D721Med (cell line): ENCODE measurements around the gene ST3GAL4.

Experiments used
- DNase-seq: peaks from one replicate; pipeline ENCODE4 v3.0.0; 2011; ENCODE audit warnings: low spot score; ENCODE audit not compliant: insufficient read length
- FAIRE-seq: peaks from 2 replicates; lab custom pipeline; 2011; peaks lifted over from hg19 to GRCh38; lab: Jason Lieb, UNC
- CTCF ChIP-seq: IDR thresholded peaks from 2 replicates; pipeline ENCODE4 v1.5.1; 2012; ENCODE audit warnings: mild to moderate bottlenecking, control low read depth; ENCODE audit not compliant: insufficient read depth; ENCODE audit errors: missing control alignments

ST3GAL4 gene

GRCh38 chr11:126340960-126341606, 14.4 kb upstream of the ST3GAL4 start:
- DNase-seq (no peak), FAIRE-seq (no peak)
- TF ChIP-seq CTCF: no peak

- DNase-seq: no peak
- FAIRE-seq: no peak
- no peak for TF ChIP-seq CTCF
These were observed 13.7 kb upstream of the ST3GAL4 start for GRCh38 chr11:126341760-126342161.

DNA sequence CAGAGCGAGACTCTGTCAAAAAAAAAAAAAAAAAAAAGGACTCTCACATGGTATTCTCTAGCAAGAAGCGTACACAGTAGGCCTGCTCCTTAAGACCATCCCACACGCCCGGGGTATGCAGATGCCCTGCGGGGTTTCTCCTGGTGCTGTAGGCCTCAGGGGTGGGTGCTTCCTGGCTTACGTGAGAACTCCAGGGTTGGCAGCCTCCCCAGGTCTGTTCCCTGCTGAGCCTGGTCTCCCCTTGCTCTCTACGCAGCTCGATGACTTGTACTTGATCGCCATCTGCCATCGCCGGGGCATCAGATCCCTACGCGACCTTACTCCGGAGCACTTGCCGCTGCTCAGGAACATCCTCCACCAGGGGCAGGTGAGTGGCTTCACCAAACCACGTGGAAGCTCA, 12.4 kb upstream of the ST3GAL4 start:
- no peak for DNase-seq
- TF ChIP-seq CTCF: no peak
- FAIRE-seq: no peak

- no peak for FAIRE-seq
- no peak for TF ChIP-seq CTCF
- DNase-seq: no peak
These were observed 11.1 kb upstream of the ST3GAL4 start for GRCh38 chr11:126344141-126345080.

DNA sequence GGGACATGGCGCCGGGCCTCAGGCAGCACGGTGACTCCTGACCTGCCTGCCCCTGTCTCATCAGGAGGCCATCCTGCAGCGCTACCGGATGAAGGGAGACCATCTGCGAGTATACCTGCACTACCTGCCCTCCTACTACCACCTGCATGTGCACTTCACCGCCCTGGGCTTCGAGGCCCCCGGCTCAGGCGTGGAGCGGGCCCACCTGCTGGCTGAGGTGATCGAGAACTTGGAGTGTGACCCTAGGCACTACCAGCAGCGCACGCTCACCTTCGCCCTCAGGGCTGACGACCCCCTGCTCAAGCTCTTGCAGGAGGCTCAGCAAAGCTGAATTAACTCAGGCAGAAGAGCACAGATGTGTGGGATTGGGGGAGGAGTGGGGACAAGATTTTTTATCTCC, 10.2 kb upstream of the ST3GAL4 start:
- no peak for FAIRE-seq
- no peak for TF ChIP-seq CTCF
- no peak for DNase-seq

- DNase-seq: no peak
- TF ChIP-seq CTCF: no peak
- no peak for FAIRE-seq
These were observed 9.5 kb upstream of the ST3GAL4 start for GRCh38 chr11:126345759-126346585.
